HFFc6 (cell line): ENCODE results near the gene STEAP3. TPM values are rescaled to one million over a fixed set of nuclear protein-coding genes. Genes with fewer than 3 reads are reported as not detected.

ENCODE experiments used
- DNase-seq: peaks from one replicate; pipeline ENCODE4 v3.0.0-alpha.2; 2018
- H3K27ac Mint-ChIP-seq: 2 replicates; pipeline ENCODE4 v1.8.0; 2020; ENCODE audit warnings: mild to moderate bottlenecking, mixed read lengths
- H3K27me3 Mint-ChIP-seq: 2 replicates; pipeline ENCODE4 v1.8.0; 2021; ENCODE audit warnings: mild to moderate bottlenecking, moderate library complexity, mixed read lengths; ENCODE audit not compliant: insufficient read depth
- H3K36me3 Mint-ChIP-seq: 2 replicates; pipeline ENCODE4 v1.8.0; 2021; ENCODE audit warnings: low read depth, mixed read lengths
- H3K4me1 Mint-ChIP-seq: 2 replicates; pipeline ENCODE4 v1.8.0; 2020; ENCODE audit warnings: low read depth, mixed read lengths
- H3K4me3 Mint-ChIP-seq: 2 replicates; pipeline ENCODE4 v1.8.0; 2020; ENCODE audit warnings: mild to moderate bottlenecking, moderate library complexity, mixed read lengths
- H3K9me3 Mint-ChIP-seq: 2 replicates; pipeline ENCODE4 v1.8.0; 2020; ENCODE audit warnings: mild to moderate bottlenecking, mixed read lengths
- total RNA-seq, 6 experiments: library from RNA; stranded (reverse); fragmentation: NEBNext Ultra II Directional; extraction: Animal tissue kit (Norgen Biotek cat#: 25700); gene quantifications; 2 replicates in 1 of 6; 3 replicates in 5 of 6; pipeline ENCODE4 v1.2.3, GENCODE V29; 2021
- TF ChIP-seq, protein P1 (sequence below): fragments of 200-600 bp; sonication (generic); IDR thresholded peaks from 2 replicates; pipeline ENCODE4 v1.5.0; 2021; ENCODE audit warnings: antibody characterized with exemption, mild to moderate bottlenecking

STEAP3 gene
- total RNA-seq, 6 experiments from 2014 or later: 20.7 to 37.3 (median 30.9) TPM

DNA sequence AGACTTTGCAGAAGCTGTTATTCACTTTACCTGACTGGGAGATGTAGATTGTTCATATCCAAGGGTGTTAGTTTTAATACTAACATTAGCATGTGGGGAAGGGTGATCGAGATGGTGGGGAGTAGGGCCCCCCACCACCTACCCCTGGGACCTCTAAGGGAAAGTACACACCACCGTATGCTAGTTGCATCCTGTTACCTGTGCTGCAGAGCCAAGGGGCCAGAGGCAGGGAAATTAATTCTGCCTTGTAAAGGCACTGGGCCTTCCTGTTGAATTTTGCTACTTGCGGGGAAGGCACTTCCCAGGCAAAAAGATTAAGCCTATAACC, 9.0 kb downstream of the STEAP3 start:
- no peaks in the 10 kb centered on the region; the same call in 1 of the 2 replicates for H3K27me3 Mint-ChIP-seq
- H3K4me1 Mint-ChIP-seq: peaks cover 42% of the 10 kb centered on the region
- peak overlapping the region; percentile 92 for H3K27ac Mint-ChIP-seq
- H3K9me3 Mint-ChIP-seq: no peaks in the 10 kb centered on the region
- DNase-seq: no peak
- no peaks in the 10 kb centered on the region for H3K36me3 Mint-ChIP-seq
- H3K4me3 Mint-ChIP-seq: peak overlapping the region; percentile 79; the same call in 1 of the 2 replicates
- TF ChIP-seq, protein P1, sequence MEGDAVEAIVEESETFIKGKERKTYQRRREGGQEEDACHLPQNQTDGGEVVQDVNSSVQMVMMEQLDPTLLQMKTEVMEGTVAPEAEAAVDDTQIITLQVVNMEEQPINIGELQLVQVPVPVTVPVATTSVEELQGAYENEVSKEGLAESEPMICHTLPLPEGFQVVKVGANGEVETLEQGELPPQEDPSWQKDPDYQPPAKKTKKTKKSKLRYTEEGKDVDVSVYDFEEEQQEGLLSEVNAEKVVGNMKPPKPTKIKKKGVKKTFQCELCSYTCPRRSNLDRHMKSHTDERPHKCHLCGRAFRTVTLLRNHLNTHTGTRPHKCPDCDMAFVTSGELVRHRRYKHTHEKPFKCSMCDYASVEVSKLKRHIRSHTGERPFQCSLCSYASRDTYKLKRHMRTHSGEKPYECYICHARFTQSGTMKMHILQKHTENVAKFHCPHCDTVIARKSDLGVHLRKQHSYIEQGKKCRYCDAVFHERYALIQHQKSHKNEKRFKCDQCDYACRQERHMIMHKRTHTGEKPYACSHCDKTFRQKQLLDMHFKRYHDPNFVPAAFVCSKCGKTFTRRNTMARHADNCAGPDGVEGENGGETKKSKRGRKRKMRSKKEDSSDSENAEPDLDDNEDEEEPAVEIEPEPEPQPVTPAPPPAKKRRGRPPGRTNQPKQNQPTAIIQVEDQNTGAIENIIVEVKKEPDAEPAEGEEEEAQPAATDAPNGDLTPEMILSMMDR: no peak

DNA sequence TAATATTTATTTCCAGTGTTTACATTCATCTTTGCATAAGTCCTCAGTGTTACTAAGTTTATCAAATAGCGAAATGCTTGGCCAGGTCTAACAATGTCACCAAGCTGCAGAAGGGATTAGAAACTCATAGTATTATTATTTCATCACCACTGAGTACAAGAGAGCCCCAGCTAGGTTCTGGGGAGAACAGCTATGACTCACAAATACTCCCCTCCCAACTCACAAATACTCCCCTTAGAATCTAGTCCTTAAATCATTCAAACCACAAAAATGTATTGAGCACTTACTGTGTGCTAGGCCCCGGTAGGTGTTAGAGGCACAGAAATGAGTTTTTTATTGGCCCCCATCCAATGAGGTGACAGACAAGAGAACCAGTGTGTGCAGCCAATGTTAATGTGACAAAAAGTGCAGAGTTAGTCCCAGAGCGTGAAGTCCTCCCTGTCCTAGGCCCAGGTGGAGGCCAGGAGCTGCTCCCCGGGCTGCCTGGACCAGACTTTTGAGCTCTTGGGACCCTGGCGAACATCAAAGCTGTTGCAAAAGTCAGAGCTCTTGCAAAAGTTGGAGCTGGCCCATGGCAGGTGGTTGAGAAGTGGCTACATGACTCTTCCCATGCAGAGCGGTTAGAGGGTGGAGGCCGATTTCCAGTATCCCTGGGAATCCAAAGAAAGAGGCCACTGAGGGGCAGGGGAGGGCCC, 9.8 kb downstream of the STEAP3 start:
- H3K9me3 Mint-ChIP-seq: no peaks in the 10 kb centered on the region
- TF ChIP-seq, protein P1: no peak
- peaks cover 42% of the 10 kb centered on the region for H3K4me1 Mint-ChIP-seq
- no peaks in the 10 kb centered on the region; the same call in 1 of the 2 replicates for H3K27me3 Mint-ChIP-seq
- no peak overlapping the region; the same call in 1 of the 2 replicates for H3K4me3 Mint-ChIP-seq
- peak; percentile 55 for DNase-seq
- H3K36me3 Mint-ChIP-seq: no peaks in the 10 kb centered on the region
- H3K27ac Mint-ChIP-seq: peak overlapping the region; percentile 33

DNA sequence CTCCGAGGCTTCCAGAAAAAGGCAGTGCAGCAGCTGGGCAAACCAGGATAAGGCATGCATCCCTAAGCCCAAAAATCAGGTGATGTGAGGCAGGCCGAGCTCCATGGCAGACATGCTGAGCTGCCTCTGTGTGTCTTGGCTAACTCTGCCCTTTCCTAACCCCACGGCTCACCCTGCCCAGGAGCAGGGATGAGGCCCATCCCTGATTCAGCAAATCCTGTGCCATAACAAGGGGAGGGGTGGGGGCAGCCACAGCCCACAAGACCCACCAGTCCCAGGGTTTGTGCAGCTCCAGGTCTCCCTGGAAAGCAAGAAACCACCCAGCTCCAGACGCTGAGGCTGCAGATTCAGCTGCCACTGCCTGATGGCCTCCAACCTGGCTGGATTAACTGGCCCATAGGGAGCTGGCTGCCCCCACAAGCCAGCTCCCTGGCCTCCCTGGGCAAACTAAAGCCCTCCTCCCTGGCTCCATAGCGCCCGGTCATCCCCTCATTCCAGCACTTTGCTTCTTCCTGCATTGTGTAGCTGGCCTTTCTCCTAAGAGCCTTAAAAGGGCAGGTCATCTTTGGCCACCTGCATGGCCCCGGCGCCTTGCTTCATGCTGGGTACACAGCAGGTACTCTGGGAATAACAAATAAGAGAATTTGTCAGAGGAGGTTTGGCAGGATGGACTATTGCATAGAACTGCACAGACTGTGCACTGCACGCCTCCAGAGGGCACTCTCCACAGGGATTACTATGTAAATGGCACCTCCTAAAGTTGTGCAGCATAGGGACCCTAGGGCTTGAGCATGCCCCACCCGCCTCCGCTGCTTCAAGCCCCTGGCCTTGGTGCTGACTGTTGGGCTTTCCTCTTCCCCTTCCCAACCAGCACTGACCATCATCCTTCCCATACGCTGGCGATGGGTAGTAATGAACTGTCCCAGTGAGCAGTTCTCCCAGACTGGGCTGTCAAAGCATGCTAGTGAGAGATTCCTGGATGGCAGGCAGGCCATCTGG, 10.7 kb downstream of the STEAP3 start:
- no peak overlapping the region for H3K4me3 Mint-ChIP-seq
- TF ChIP-seq, protein P1: peak; percentile 74
- no peaks in the 10 kb centered on the region for H3K9me3 Mint-ChIP-seq
- H3K27me3 Mint-ChIP-seq: no peaks in the 10 kb centered on the region; the same call in 1 of the 2 replicates
- H3K36me3 Mint-ChIP-seq: no peaks in the 10 kb centered on the region
- DNase-seq: peak; percentile 4
- peaks cover 42% of the 10 kb centered on the region for H3K4me1 Mint-ChIP-seq
- H3K27ac Mint-ChIP-seq: no peak overlapping the region

DNA sequence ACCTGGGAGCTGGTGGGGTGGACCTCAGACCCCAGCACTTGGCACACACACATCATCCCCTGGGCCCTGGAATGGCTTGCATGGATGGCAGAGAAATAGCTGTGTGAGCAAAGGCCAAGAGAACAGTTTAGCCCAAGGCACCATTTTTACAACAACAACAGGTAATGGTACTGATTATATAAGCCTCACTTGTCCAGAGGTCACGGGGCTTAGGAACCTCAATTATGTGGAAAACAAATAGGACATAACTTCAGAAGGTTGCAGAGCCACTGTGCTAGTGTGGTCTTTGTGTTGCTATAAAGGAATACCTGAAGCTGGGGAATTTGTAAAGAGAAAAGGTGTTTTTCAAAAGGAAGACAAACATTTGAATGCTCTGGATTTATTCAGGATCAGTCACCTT, 13.2 kb downstream of the STEAP3 start:
- TF ChIP-seq, protein P1: no peak
- Mint-ChIP-seq H3K9me3 (no peaks in the 10 kb centered on the region), H3K27ac (no peak overlapping the region), H3K4me3 (no peak overlapping the region), H3K36me3 (no peaks in the 10 kb centered on the region), H3K27me3 (no peaks in the 10 kb centered on the region), H3K4me1 (peaks cover 40% of the 10 kb centered on the region)
- no peak for DNase-seq

DNA sequence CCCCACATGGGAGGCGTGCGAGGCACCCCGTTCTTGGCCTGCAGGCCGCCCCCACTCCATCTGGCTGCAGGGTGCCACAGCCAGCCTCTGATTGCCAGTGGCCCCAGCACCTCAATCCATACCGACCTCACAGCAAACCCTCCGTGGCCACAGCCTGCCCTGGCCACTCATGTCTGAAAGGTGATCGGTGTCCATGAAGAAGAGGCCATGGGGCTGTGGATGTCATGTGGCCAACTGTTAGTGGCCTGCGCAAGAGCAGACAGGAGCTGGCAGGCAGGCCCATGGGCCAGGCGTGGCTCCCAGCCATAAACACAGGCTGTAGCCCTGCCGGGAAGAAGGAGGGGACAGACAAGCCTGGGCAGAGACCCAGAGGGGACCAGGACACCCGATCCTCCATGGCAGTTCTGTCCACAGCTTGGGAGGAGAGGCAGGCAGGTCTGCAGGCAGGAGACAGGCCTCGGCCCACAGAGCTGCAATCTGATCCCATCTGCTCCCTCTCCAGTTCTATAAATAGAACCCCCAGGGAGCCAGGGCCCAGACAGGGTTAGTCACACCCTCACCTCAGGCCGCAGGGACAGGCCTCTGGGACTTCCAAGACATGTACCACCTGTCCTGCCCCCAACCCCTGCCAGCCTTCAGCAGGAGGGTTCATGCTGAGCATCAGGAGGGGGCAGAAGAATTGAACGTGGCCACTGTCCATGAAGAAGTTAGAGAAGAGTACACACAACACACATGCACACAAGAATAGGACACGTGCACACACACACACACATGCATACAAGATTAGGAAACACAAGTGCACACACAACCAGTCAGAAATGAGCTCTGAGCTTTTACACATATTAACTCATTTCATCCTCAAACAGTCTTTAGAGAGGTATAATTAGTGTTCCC, 16.9 kb downstream of the STEAP3 start:
- Mint-ChIP-seq H3K4me3 (peak overlapping the region; percentile 16; the same call in 1 of the 2 replicates), H3K27me3 (no peaks in the 10 kb centered on the region), H3K27ac (peak overlapping the region; percentile 85)

More for the DNA sequence above, 16.9 kb downstream of the STEAP3 start:
- Mint-ChIP-seq H3K4me1 (peaks cover 19% of the 10 kb centered on the region), H3K9me3 (no peaks in the 10 kb centered on the region), H3K36me3 (peaks cover 5% of the 10 kb centered on the region)
- DNase-seq: peak; percentile 70
- TF ChIP-seq, protein P1: no peak
